ENCODE measurements around the gene ST6GALNAC2. TPM values are rescaled to one million over a fixed set of nuclear protein-coding genes. Genes with fewer than 3 reads are reported as not detected.

ST6GALNAC2 gene
- total RNA-seq, 4 donors from 2014 or later, result 1.4 to 4.4 (median 1.6) TPM; not detected in 1

DNA sequence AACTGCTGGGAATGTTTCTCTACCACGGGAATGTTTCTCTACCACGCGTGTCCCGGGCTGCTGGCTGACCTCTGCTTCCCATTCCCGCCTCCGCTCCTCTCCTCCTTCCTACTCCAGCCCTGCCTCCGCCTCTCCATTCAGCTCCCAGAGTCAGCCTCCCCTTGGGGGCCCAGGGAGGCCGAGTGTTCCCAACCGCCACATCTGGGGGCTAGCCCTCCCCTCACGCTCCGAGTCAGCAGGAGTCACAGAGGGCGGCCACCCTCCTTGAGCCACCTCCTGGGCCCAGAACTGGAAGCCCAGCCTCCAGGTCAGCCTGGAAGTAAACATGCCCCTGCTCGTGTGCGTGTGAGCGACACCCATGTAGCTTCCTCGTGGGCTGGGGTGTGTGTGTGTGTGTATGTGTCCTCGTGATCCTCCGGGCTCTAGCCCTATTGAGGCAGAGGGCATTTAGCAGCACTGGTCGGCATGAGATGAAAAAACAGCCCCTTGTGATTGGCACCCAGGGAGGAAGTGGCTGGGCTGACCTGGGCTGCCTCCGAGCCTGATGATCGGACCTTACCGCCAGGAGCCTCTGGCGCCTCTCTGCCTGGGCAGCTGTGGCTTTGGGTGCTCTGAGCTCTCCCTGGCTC, 55.5 kb downstream of the ST6GALNAC2 start:
- DNase-seq, result no peak
- intact Hi-C loops (cut with DNase I; ENCODE audit: low total_unique reads) (no loop called here), in situ Hi-C loops (cut with MboI; ENCODE audit: low pct_ligation_motif_present in 1 of 4, low pct_unique_long_range_greater_than_20kb in 1 of 4, low sequenced_read_pairs in 3 of 4) (loop anchor here in 1 of 4 donors (25.0 kb wide), 1 partner anchor 182 kb away; the partner anchor contains the start of gene MXRA7)
- WGBS, 2 donors (ENCODE audit: low coverage in 1 of 2), result 63% methylated on average over 20 of the region's 23 CpGs; no CpG with 5 or more reads in 1 of the 2 donors
- Histone ChIP-seq H3K27ac (peak overlapping the region; percentile 76 to 86 (median 83)), H3K4me1 (peaks cover 12 to 66% (median 41%) of the 10 kb centered on the region in 4 donors), H3K4me3 (no peak overlapping the region), H3K27me3 (no peaks in the 10 kb centered on the region), H3K9me3 (no peaks in the 10 kb centered on the region), H3K36me3 (no peaks in the 10 kb centered on the region)
- TF ChIP-seq POLR2AphosphoS5 (IDR thresholded peaks at IDR 0.05), result peak in 1 of 3 donors; percentile 18
- TF ChIP-seq EP300 (IDR thresholded peaks at IDR 0.05; ENCODE audit: low read depth), result no peak

DNA sequence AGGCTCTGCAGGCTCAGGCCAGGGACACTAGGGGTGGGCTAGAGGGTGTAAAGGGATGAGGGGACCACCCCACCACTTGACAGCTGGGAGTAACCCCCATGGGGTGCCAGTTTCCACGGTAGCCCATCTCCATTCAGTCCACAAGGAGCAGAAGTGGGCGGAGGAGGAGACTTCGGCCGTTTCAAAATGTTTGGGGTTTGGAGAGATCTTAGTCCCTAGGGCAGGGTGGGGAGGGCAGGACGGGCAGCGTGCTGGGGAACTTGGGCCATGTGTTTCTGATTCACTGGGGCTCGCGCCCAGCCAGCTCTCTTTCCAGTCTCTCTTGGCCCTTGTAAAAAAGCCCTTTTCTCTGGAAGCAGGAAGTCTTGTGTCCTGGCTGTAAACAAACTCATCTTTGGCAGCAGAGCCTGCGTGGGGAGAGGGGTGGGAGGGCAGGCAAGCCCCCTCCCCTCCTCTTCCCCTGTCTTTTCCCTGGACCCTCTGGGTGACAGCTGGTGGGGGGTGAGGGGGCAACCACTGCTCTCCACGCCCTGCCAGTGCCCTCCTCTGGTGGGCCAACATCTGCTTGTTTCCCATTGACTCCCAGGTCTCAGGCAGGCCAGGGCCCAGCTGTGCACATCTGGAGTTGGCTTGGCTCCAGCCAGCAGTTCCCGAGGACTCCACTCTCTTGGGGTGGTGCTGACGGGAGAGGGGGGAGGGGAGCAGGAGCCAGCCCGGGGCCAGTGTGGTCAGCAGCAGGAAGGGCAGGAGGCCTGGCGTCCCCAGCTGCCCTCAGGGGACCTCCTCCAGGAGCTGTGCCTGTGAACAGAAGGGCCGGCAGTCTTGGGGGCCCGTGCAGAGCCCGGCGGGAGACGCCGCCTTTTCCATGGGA, 56.2 kb downstream of the ST6GALNAC2 start:
- no peaks in the 10 kb centered on the region for H3K27me3 ChIP-seq
- H3K9me3 ChIP-seq, result no peaks in the 10 kb centered on the region
- H3K4me1 ChIP-seq, result peaks cover 19 to 73% (median 48%) of the 10 kb centered on the region in 4 donors
- no peak overlapping the region for H3K4me3 ChIP-seq
- no peaks in the 10 kb centered on the region for H3K36me3 ChIP-seq
- in situ Hi-C loops (cut with MboI; ENCODE audit: low pct_ligation_motif_present in 1 of 4, low pct_unique_long_range_greater_than_20kb in 1 of 4, low sequenced_read_pairs in 3 of 4), result loop anchor here in 2 of 4 donors (10.0 to 25.0 kb wide), 2 partner anchors 95 to 183 kb away; partner anchors contain the start of gene MXRA7 (in 1 of the 2)
- peak overlapping the region; percentile 76 to 86 (median 83) for H3K27ac ChIP-seq
- TF ChIP-seq, protein P1, sequence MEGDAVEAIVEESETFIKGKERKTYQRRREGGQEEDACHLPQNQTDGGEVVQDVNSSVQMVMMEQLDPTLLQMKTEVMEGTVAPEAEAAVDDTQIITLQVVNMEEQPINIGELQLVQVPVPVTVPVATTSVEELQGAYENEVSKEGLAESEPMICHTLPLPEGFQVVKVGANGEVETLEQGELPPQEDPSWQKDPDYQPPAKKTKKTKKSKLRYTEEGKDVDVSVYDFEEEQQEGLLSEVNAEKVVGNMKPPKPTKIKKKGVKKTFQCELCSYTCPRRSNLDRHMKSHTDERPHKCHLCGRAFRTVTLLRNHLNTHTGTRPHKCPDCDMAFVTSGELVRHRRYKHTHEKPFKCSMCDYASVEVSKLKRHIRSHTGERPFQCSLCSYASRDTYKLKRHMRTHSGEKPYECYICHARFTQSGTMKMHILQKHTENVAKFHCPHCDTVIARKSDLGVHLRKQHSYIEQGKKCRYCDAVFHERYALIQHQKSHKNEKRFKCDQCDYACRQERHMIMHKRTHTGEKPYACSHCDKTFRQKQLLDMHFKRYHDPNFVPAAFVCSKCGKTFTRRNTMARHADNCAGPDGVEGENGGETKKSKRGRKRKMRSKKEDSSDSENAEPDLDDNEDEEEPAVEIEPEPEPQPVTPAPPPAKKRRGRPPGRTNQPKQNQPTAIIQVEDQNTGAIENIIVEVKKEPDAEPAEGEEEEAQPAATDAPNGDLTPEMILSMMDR (IDR thresholded peaks at IDR 0.05), result no peak
- no peak for TF ChIP-seq POLR2A (IDR thresholded peaks at IDR 0.05)
- TF ChIP-seq EP300 (IDR thresholded peaks at IDR 0.05; ENCODE audit: low read depth), result no peak
- peak in 2 of 3 donors; percentile 53 to 76 for TF ChIP-seq POLR2AphosphoS5 (IDR thresholded peaks at IDR 0.05)
- DNase-seq, result peak; percentile 72
- WGBS, 2 donors (ENCODE audit: low coverage in 1 of 2), result 41% methylated on average over 20 of the region's 20 CpGs; no CpG with 5 or more reads in 1 of the 2 donors
- intact Hi-C loops (cut with DNase I; ENCODE audit: low total_unique reads), result no loop called here

DNA sequence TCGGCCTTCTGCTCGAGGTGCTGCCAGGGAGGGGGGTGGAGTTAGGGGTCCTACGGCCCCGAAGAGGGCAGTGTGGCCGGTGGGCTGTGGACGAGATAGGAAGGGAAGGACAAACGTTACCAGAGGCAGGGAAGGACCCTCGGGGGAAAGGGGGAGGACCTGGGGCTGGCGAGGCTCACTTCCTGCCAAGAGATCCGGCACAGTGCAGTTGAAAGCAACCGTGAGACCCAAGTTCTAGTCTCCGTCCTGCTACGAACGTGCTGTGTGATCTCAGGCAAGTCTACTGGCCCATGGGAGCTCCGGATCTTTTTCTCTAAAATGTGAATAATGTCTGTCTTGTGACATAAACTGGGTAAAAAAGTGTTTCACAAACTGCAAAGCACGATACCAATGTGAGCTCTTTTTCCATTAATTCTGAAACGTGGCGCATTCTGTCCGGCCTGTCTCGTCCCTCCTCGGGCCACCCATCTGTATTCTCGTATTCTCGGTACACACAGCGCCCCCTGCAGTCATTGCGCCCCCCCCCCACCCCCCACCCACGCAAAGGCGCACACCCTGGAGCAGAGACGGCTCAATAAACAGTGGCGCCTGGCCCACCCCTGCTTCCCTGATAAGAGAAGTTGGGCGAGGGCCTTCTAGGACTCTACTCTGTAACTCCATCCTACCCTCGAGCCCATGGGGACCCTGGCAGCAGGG, 57.0 kb downstream of the ST6GALNAC2 start:
- Histone ChIP-seq H3K27me3 (no peaks in the 10 kb centered on the region), H3K4me3 (peak overlapping the region in 2 of 4 donors; percentile 13), H3K27ac (peak overlapping the region; percentile 76 to 86 (median 83)), H3K4me1 (peaks cover 19 to 74% (median 50%) of the 10 kb centered on the region in 4 donors), H3K9me3 (no peaks in the 10 kb centered on the region), H3K36me3 (no peaks in the 10 kb centered on the region)
- in situ Hi-C loops (cut with MboI; ENCODE audit: low pct_ligation_motif_present in 1 of 4, low pct_unique_long_range_greater_than_20kb in 1 of 4, low sequenced_read_pairs in 3 of 4), result loop anchor here in 2 of 4 donors (10.0 to 25.0 kb wide), 2 partner anchors 96 to 184 kb away; partner anchors contain the start of gene MXRA7 (in 1 of the 2)
- WGBS, 2 donors (ENCODE audit: low coverage in 1 of 2), result 50 to 87% methylated on average over 3 to 31 of the region's 31 CpGs
- no peak for DNase-seq
- intact Hi-C loops (cut with DNase I; ENCODE audit: low total_unique reads), result no loop called here
- TF ChIP-seq POLR2AphosphoS5 (IDR thresholded peaks at IDR 0.05), result no peak
- TF ChIP-seq, protein P1 (IDR thresholded peaks at IDR 0.05), result peak in 1 of 5 experiments; percentile 14

DNA sequence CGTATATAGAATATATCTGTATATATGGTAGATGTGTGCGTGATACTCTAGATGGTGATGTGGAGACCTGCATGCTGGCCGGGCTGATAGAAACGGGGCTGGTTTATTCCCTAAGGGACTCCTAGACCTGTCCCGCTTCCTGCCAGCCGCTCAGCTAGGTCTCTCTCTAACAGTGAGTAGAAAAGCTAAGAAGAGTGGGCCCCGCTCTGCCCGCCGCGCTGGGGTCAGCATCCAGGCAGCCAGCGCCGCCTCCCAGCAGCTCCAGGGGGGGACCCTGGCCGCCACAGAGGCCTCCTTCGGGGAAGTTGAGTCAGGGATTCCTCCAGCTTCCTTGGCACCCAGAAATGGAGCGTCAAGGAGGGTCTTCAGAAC, 57.5 kb downstream of the ST6GALNAC2 start:
- Histone ChIP-seq H3K4me1 (peaks cover 19 to 73% (median 54%) of the 10 kb centered on the region in 4 donors), H3K9me3 (no peaks in the 10 kb centered on the region), H3K4me3 (peak overlapping the region in 2 of 4 donors; percentile 13), H3K27me3 (no peaks in the 10 kb centered on the region), H3K36me3 (no peaks in the 10 kb centered on the region), H3K27ac (peak overlapping the region; percentile 76 to 86 (median 83))
- TF ChIP-seq POLR2A (IDR thresholded peaks at IDR 0.05) (no peak), POLR2AphosphoS5 (IDR thresholded peaks at IDR 0.05) (no peak), EP300 (IDR thresholded peaks at IDR 0.05; ENCODE audit: low read depth) (no peak)
- TF ChIP-seq, protein P1 (IDR thresholded peaks at IDR 0.05), result no peak
- in situ Hi-C loops (cut with MboI; ENCODE audit: low pct_ligation_motif_present in 1 of 4, low pct_unique_long_range_greater_than_20kb in 1 of 4, low sequenced_read_pairs in 3 of 4), result loop anchor here in 2 of 4 donors (10.0 to 25.0 kb wide), 2 partner anchors 97 to 184 kb away; partner anchors contain the start of gene MXRA7 (in 1 of the 2)
- no peak for DNase-seq
- 70% methylated on average over 15 of the region's 15 CpGs; no CpG with 5 or more reads in 1 of the 2 donors for WGBS, 2 donors (ENCODE audit: low coverage in 1 of 2)
- intact Hi-C loops (cut with DNase I; ENCODE audit: low total_unique reads), result no loop called here
